ENCODE measurements around the gene HTT. TPM values are rescaled to one million over a fixed set of nuclear protein-coding genes. Genes with fewer than 3 reads are reported as not detected.

HTT gene
- total RNA-seq, 2 donors from 2014 or later = 104 to 109 TPM

GRCh38 chr4:3054169-3054759, 20.2 kb upstream of the HTT start:
- Histone ChIP-seq H3K9ac (ENCODE audit: extremely low read depth, low read length, poor library complexity, severe bottlenecking) (no peak overlapping the region), H3K4me1 (ENCODE audit: control insufficient read depth, insufficient read depth, low read length) (no peaks in the 10 kb centered on the region), H3K4me3 (ENCODE audit: low read length) (no peak overlapping the region), H3K36me3 (ENCODE audit: control insufficient read depth, insufficient read depth, low read length) (no peaks in the 10 kb centered on the region), H3K27ac (ENCODE audit: low read depth, low read length) (no peak overlapping the region), H3K9me3 (ENCODE audit: control insufficient read depth, low read length) (peaks cover 47% of the 10 kb centered on the region), H3K27me3 (ENCODE audit: control insufficient read depth, insufficient read depth, low read length, poor library complexity, severe bottlenecking) (no peaks in the 10 kb centered on the region)
- Mint-ChIP-seq H3K27me3 (ENCODE audit: insufficient read depth) (peaks cover 6% of the 10 kb centered on the region), H3K4me3 (no peak overlapping the region), H3K9me3 (peaks cover 48% of the 10 kb centered on the region), H3K36me3 (ENCODE audit: low read depth) (peaks cover 3% of the 10 kb centered on the region), H3K4me1 (no peaks in the 10 kb centered on the region), H3K27ac (no peak overlapping the region)
- TF ChIP-seq CTCF (conservative IDR thresholded peaks at IDR 0.05) = no peak
- 90 to 92% methylated on average over 2 of the region's 2 CpGs for WGBS, 2 experiments (ENCODE audit: insufficient coverage in 1 of 2, insufficient read length in 1 of 2)
- DNase-seq = no peak

- Histone ChIP-seq H3K9me3 (ENCODE audit: control insufficient read depth, low read length) (peaks cover 21% of the 10 kb centered on the region), H3K4me1 (ENCODE audit: control insufficient read depth, insufficient read depth, low read length) (no peaks in the 10 kb centered on the region), H3K27me3 (ENCODE audit: control insufficient read depth, insufficient read depth, low read length, poor library complexity, severe bottlenecking) (no peaks in the 10 kb centered on the region), H3K36me3 (ENCODE audit: control insufficient read depth, insufficient read depth, low read length) (no peaks in the 10 kb centered on the region), H3K9ac (ENCODE audit: extremely low read depth, low read length, poor library complexity, severe bottlenecking) (no peak overlapping the region), H3K27ac (ENCODE audit: low read depth, low read length) (no peak overlapping the region), H3K4me3 (ENCODE audit: low read length) (no peak overlapping the region)
- H3K9me3 Mint-ChIP-seq = peaks cover 28% of the 10 kb centered on the region
- TF ChIP-seq CTCF (conservative IDR thresholded peaks at IDR 0.05) = no peak
- H3K4me3 Mint-ChIP-seq = no peak overlapping the region
- no peak overlapping the region for H3K27ac Mint-ChIP-seq
- no peaks in the 10 kb centered on the region for H3K4me1 Mint-ChIP-seq
- DNase-seq = no peak
- H3K36me3 Mint-ChIP-seq (ENCODE audit: low read depth) = no peaks in the 10 kb centered on the region
- WGBS, 2 experiments (ENCODE audit: insufficient coverage in 1 of 2, insufficient read length in 1 of 2) = 92 to 93% methylated on average over 5 to 6 of the region's 6 CpGs
- H3K27me3 Mint-ChIP-seq (ENCODE audit: insufficient read depth) = peaks cover 10% of the 10 kb centered on the region
Observed at GRCh38 chr4:3059943-3060342, 14.5 kb upstream of the HTT start.

GRCh38 chr4:3060946-3061345, 13.5 kb upstream of the HTT start:
- peaks cover 10% of the 10 kb centered on the region for H3K27me3 Mint-ChIP-seq (ENCODE audit: insufficient read depth)
- H3K36me3 Mint-ChIP-seq (ENCODE audit: low read depth) = no peaks in the 10 kb centered on the region
- H3K36me3 ChIP-seq (ENCODE audit: control insufficient read depth, insufficient read depth, low read length) = no peaks in the 10 kb centered on the region
- H3K4me3 Mint-ChIP-seq = no peak overlapping the region
- H3K27ac ChIP-seq (ENCODE audit: low read depth, low read length) = no peak overlapping the region
- H3K4me1 ChIP-seq (ENCODE audit: control insufficient read depth, insufficient read depth, low read length) = no peaks in the 10 kb centered on the region
- no peak for DNase-seq
- TF ChIP-seq CTCF (conservative IDR thresholded peaks at IDR 0.05) = no peak
- H3K9me3 Mint-ChIP-seq = peaks cover 19% of the 10 kb centered on the region
- 94 to 95% methylated on average over 6 of the region's 6 CpGs for WGBS, 2 experiments (ENCODE audit: insufficient coverage in 1 of 2, insufficient read length in 1 of 2)
- no peak overlapping the region for H3K27ac Mint-ChIP-seq
- H3K9me3 ChIP-seq (ENCODE audit: control insufficient read depth, low read length) = peaks cover 11% of the 10 kb centered on the region
- H3K9ac ChIP-seq (ENCODE audit: extremely low read depth, low read length, poor library complexity, severe bottlenecking) = no peak overlapping the region
- no peaks in the 10 kb centered on the region for H3K27me3 ChIP-seq (ENCODE audit: control insufficient read depth, insufficient read depth, low read length, poor library complexity, severe bottlenecking)
- H3K4me1 Mint-ChIP-seq = no peaks in the 10 kb centered on the region
- no peak overlapping the region for H3K4me3 ChIP-seq (ENCODE audit: low read length)
